ENCODE measurements around the gene GSC2.

- TF ChIP-seq, protein P1, sequence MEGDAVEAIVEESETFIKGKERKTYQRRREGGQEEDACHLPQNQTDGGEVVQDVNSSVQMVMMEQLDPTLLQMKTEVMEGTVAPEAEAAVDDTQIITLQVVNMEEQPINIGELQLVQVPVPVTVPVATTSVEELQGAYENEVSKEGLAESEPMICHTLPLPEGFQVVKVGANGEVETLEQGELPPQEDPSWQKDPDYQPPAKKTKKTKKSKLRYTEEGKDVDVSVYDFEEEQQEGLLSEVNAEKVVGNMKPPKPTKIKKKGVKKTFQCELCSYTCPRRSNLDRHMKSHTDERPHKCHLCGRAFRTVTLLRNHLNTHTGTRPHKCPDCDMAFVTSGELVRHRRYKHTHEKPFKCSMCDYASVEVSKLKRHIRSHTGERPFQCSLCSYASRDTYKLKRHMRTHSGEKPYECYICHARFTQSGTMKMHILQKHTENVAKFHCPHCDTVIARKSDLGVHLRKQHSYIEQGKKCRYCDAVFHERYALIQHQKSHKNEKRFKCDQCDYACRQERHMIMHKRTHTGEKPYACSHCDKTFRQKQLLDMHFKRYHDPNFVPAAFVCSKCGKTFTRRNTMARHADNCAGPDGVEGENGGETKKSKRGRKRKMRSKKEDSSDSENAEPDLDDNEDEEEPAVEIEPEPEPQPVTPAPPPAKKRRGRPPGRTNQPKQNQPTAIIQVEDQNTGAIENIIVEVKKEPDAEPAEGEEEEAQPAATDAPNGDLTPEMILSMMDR (IDR thresholded peaks at IDR 0.05): no peak
- TF ChIP-seq POLR2A (IDR thresholded peaks at IDR 0.05) (no peak), POLR2AphosphoS5 (IDR thresholded peaks at IDR 0.05) (no peak)
Observed at GRCh38 chr22:19106886-19107729, 43.0 kb downstream of the GSC2 start.

Measured in prostate gland (tissue), 2 donors.